CD14-positive monocyte (primary cell): ENCODE measurements around the gene TRMT112. TPM values are rescaled to one million over a fixed set of nuclear protein-coding genes. Genes with fewer than 3 reads are reported as not detected.

ENCODE experiments used
- DNase-seq, 3 donors: peaks; one replicate each; pipeline ENCODE4 v3.0.0-alpha.2; 2011 to 2022
- H2AFZ ChIP-seq: 2 replicates; pipeline ENCODE4 v1.6.0; 2012; ENCODE audit warnings: mild to moderate bottlenecking, low read depth, low read length, inconsistent platforms; ENCODE audit not compliant: insufficient read depth, poor library complexity, severe bottlenecking
- H3K27ac ChIP-seq, 2 donors: 1 replicate in 1 of 2; 2 replicates in 1 of 2; pipeline ENCODE4 v1.5.1; 2012 to 2013; ENCODE audit warnings: low read length in 2 of 2, control low read depth in 1 of 2, inconsistent platforms in 1 of 2, low read depth in 1 of 2, mild to moderate bottlenecking in 1 of 2
- H3K27me3 ChIP-seq, 2 donors: one replicate each; pipeline versions ENCODE4 v1.6.0 to v1.6.1; 2011 to 2013; ENCODE audit warnings: low read length in 2 of 2; ENCODE audit not compliant: control insufficient read depth in 2 of 2, insufficient read depth in 2 of 2
- H3K36me3 ChIP-seq, 2 donors: replicated peaks in 1 of 2; 1 replicate in 1 of 2; 2 replicates in 1 of 2; pipeline versions ENCODE4 v1.5.1 to v1.6.1; 2012 to 2013; ENCODE audit warnings: low read length in 2 of 2, control low read depth in 1 of 2, inconsistent platforms in 1 of 2, mild to moderate bottlenecking in 1 of 2; ENCODE audit not compliant: insufficient read depth in 2 of 2, control insufficient read depth in 1 of 2
- H3K4me1 ChIP-seq, 2 donors: 1 replicate in 1 of 2; 2 replicates in 1 of 2; pipeline versions ENCODE4 v1.5.1 to v1.6.1; 2012 to 2013; ENCODE audit warnings: low read length in 2 of 2, control low read depth in 1 of 2, inconsistent platforms in 1 of 2, mild to moderate bottlenecking in 1 of 2, moderate library complexity in 1 of 2; ENCODE audit not compliant: insufficient read depth in 2 of 2, control insufficient read depth in 1 of 2
- H3K4me2 ChIP-seq: replicated peaks from 2 replicates; pipeline ENCODE3; 2012; ENCODE audit warnings: low read length, moderate library complexity, mild to moderate bottlenecking; ENCODE audit not compliant: poor library complexity, severe bottlenecking; ENCODE audit errors: extremely low read depth
- H3K4me3 ChIP-seq, 3 experiments: fragments of 200-600 bp in 1 of 3; sonication (generic) in 1 of 3; replicated peaks in 1 of 3; 1 replicate in 2 of 3; 2 replicates in 1 of 3; pipeline ENCODE4 v1.5.1; 2011 to 2013; ENCODE audit warnings: low read length in 3 of 3, mild to moderate bottlenecking in 3 of 3, control low read depth in 2 of 3, low read depth in 2 of 3, inconsistent platforms in 1 of 3, moderate library complexity in 1 of 3
- H3K79me2 ChIP-seq: 2 replicates; pipeline ENCODE4 v1.6.0; 2012; ENCODE audit warnings: mild to moderate bottlenecking, control low read depth, inconsistent platforms, low read length, moderate library complexity; ENCODE audit not compliant: insufficient read depth
- H3K9ac ChIP-seq: 2 replicates; pipeline ENCODE4 v1.6.0; 2017; ENCODE audit warnings: low read length, mild to moderate bottlenecking; ENCODE audit not compliant: insufficient read depth, poor library complexity, severe bottlenecking
- H3K9me3 ChIP-seq, 2 donors: replicated peaks in 1 of 2; 1 replicate in 1 of 2; 2 replicates in 1 of 2; pipeline versions ENCODE4 v1.5.1 to v1.6.1; 2012 to 2013; ENCODE audit warnings: low read length in 2 of 2, control low read depth in 1 of 2; ENCODE audit not compliant: control insufficient read depth in 1 of 2, insufficient read depth in 1 of 2
- H4K20me1 ChIP-seq: 2 replicates; pipeline ENCODE4 v1.6.0; 2012; ENCODE audit warnings: mild to moderate bottlenecking, low read length, control low read depth, moderate library complexity; ENCODE audit not compliant: insufficient read depth
- H3K27ac Mint-ChIP-seq, 7 donors: one replicate each; pipeline ENCODE4 v1.8.0; 2020; ENCODE audit warnings: mild to moderate bottlenecking in 7 of 7, mixed read lengths in 7 of 7, moderate library complexity in 6 of 7, inconsistent platforms in 2 of 7
- H3K27me3 Mint-ChIP-seq, 3 donors: one replicate each; pipeline ENCODE4 v1.8.0; 2021 to 2022; ENCODE audit warnings: low read depth in 3 of 3, mild to moderate bottlenecking in 3 of 3, mixed read lengths in 3 of 3, moderate library complexity in 3 of 3, inconsistent platforms in 1 of 3
- H3K36me3 Mint-ChIP-seq, 2 donors: one replicate each; pipeline ENCODE4 v1.8.0; 2020; ENCODE audit warnings: mixed read lengths in 2 of 2, inconsistent platforms in 1 of 2, mild to moderate bottlenecking in 1 of 2
- H3K4me1 Mint-ChIP-seq: one replicate; pipeline ENCODE4 v1.8.0; 2020; ENCODE audit warnings: mild to moderate bottlenecking, mixed read lengths
- H3K4me3 Mint-ChIP-seq, 2 donors: one replicate each; pipeline ENCODE4 v1.8.0; 2020; ENCODE audit warnings: mild to moderate bottlenecking in 2 of 2, mixed read lengths in 2 of 2, moderate library complexity in 1 of 2
- H3K9me3 Mint-ChIP-seq, 7 donors: one replicate each; pipeline ENCODE4 v1.8.0; 2020 to 2022; ENCODE audit warnings: mixed read lengths in 7 of 7, mild to moderate bottlenecking in 6 of 7, moderate library complexity in 6 of 7, inconsistent platforms in 2 of 7
- WGBS: methylation state at CpG from one replicate; pipeline ENCODE4 v1.1.5; 2013; ENCODE audit warnings: missing lambda C conversion rate; ENCODE audit not compliant: insufficient coverage; 5-methylcytosine and 5-hydroxymethylcytosine counted together
- intact Hi-C, 2 donors: fragments of 100-400 bp; cut with micrococcal nuclease; formaldehyde crosslinking; loops; one replicate each; pipeline versions ENCODE4 v1.15.0 to v1.15.1; 2023
- polyA plus RNA-seq, 3 donors: library from polyadenylated mRNA; depleted of rRNA in 1 of 3; unstranded in 2 of 3; stranded (reverse) in 1 of 3; fragments of 300-500 nt in 2 of 3; fragments of >200 nt in 1 of 3; fragmentation: Illumina TruSeq in 2 of 3; gene quantifications; 1 replicate in 2 of 3; 2 replicates in 1 of 3; pipeline ENCODE4 v1.2.3, GENCODE V29; 2012 to 2021
- TF ChIP-seq, protein P1 (sequence below): fragments of 200-600 bp; IDR thresholded peaks from one replicate; pipeline ENCODE4 v1.8.0; 2022; ENCODE audit warnings: antibody characterized with exemption, mild to moderate bottlenecking

TRMT112 gene
- polyA plus RNA-seq, 3 donors, result 162 to 298 (median 254) TPM

DNA sequence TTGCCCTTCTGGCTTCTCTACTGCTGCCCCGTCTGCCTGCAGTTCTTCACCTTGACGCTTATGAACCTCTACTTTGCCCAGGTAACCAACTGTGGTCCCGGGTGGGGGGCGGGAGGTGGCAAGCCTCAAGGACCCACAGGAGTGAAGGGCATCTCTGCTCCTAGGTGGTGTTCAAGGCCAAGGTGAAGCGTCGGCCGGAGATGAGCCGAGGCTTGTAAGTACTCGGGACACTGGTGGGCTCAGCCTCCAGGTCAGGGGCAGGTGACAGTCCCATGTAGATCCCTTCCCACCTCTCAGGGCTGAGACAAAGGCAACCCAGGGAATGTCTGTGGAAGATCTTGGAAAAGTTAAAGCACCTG lies 30.6 kb downstream of the TRMT112 start:
- TF ChIP-seq, protein P1, sequence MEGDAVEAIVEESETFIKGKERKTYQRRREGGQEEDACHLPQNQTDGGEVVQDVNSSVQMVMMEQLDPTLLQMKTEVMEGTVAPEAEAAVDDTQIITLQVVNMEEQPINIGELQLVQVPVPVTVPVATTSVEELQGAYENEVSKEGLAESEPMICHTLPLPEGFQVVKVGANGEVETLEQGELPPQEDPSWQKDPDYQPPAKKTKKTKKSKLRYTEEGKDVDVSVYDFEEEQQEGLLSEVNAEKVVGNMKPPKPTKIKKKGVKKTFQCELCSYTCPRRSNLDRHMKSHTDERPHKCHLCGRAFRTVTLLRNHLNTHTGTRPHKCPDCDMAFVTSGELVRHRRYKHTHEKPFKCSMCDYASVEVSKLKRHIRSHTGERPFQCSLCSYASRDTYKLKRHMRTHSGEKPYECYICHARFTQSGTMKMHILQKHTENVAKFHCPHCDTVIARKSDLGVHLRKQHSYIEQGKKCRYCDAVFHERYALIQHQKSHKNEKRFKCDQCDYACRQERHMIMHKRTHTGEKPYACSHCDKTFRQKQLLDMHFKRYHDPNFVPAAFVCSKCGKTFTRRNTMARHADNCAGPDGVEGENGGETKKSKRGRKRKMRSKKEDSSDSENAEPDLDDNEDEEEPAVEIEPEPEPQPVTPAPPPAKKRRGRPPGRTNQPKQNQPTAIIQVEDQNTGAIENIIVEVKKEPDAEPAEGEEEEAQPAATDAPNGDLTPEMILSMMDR, result no peak
- Histone ChIP-seq H3K4me1 (peaks cover 20 to 29% of the 10 kb centered on the region in 2 donors), H3K9ac (no peak overlapping the region), H3K36me3 (no peaks in the 10 kb centered on the region), H3K4me3 (no peak overlapping the region), H3K27me3 (peaks cover 12 to 16% of the 10 kb centered on the region in 2 donors), H4K20me1 (no peaks in the 10 kb centered on the region), H3K27ac (no peak overlapping the region), H2AFZ (no peak overlapping the region), H3K9me3 (peaks cover 4 to 5% of the 10 kb centered on the region in 2 donors), H3K4me2 (peak overlapping the region; percentile 81), H3K79me2 (peaks cover 5% of the 10 kb centered on the region)
- peak overlapping the region; percentile 65 to 66 for H3K4me3 Mint-ChIP-seq
- peaks cover 22% of the 10 kb centered on the region for H3K4me1 Mint-ChIP-seq
- intact Hi-C loops, result loop anchor here in 1 of 2 donors (5.0 kb wide), 1 partner anchor 34 kb away; the partner anchor contains the start of gene PLCB3
- no peak for DNase-seq
- peaks cover 0 to 3% (median 2%) of the 10 kb centered on the region in 7 donors for H3K9me3 Mint-ChIP-seq
- H3K36me3 Mint-ChIP-seq, result peaks cover 9 to 16% of the 10 kb centered on the region in 2 donors
- H3K27ac Mint-ChIP-seq, result peak overlapping the region in 2 of 7 donors; percentile 4 to 54
- 92% methylated on average over 5 of the region's 9 CpGs for WGBS
- peaks cover 19 to 31% (median 20%) of the 10 kb centered on the region in 3 donors for H3K27me3 Mint-ChIP-seq

DNA sequence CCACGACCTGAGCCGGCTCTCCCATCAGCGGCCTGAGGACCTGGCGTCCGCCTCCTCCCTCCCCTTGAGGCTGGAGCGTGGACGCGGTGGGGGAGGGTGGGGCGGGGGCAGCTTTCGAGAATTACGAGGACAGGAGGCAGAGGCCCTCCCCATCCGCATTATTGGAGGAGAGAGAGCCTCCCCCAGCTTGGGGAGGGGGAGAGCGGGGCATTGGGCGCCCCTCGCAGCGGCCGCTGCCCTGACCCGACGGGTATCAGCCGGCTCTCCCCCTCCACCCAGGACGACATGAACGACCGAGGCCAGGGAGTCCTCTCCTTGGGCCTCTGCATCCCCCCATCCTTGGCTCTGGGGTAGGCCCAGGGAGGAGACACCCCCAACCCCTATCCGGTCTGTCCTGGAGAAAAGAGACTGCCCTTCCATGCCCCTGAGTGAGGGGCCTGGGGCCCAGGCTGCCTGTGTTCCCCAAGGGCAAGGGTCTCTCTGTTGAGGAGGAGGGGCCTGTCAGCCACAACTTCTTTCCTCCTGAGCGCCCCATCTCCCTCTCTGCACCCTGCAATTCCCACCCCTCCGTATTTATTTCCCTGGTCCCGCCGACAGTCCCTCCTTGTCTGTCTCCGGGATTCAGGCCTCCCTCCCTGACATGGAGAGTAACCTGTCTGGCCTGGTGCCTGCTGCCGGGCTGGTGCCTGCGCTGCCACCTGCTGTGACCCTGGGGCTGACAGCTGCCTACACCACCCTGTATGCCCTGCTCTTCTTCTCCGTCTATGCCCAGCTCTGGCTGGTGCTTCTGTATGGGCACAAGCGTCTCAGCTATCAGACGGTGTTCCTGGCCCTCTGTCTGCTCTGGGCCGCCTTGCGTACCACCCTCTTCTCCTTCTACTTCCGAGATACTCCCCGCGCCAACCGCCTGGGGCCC lies 31.2 kb downstream of the TRMT112 start:
- WGBS, result 51% methylated on average over 21 of the region's 40 CpGs
- H3K36me3 Mint-ChIP-seq, result peaks cover 14 to 19% of the 10 kb centered on the region in 2 donors
- H2AFZ ChIP-seq, result peak overlapping the region; percentile 84
- H3K27ac ChIP-seq, result peak overlapping the region in 1 of 2 donors; percentile 91
- H3K4me3 ChIP-seq, result peak overlapping the region; percentile 32 to 98 (median 81)
- H3K36me3 ChIP-seq, result no peaks in the 10 kb centered on the region
- peaks cover 20 to 24% of the 10 kb centered on the region in 2 donors for H3K4me1 ChIP-seq
- peak overlapping the region; percentile 81 for H3K4me2 ChIP-seq
- peaks cover 0 to 3% (median 2%) of the 10 kb centered on the region in 7 donors for H3K9me3 Mint-ChIP-seq
- peaks cover 10 to 14% of the 10 kb centered on the region in 2 donors for H3K27me3 ChIP-seq
- H3K27ac Mint-ChIP-seq, result peak overlapping the region in 3 of 7 donors; percentile 25 to 54 (median 36)
- TF ChIP-seq, protein P1, result no peak
- no peak for DNase-seq
- H3K4me1 Mint-ChIP-seq, result peaks cover 23% of the 10 kb centered on the region
- H3K27me3 Mint-ChIP-seq, result peaks cover 18 to 29% (median 19%) of the 10 kb centered on the region in 3 donors
- peaks cover 2 to 5% of the 10 kb centered on the region in 2 donors for H3K9me3 ChIP-seq
- no peaks in the 10 kb centered on the region for H4K20me1 ChIP-seq
- peak overlapping the region; percentile 79 for H3K9ac ChIP-seq
- peaks cover 5% of the 10 kb centered on the region for H3K79me2 ChIP-seq
- intact Hi-C loops, result loop anchor here in 1 of 2 donors (2.0 to 5.0 kb wide), 3 partner anchors 15 to 34 kb away; partner anchors contain the start of genes CATSPERZ and PLCB3
- peak overlapping the region; percentile 65 to 66 for H3K4me3 Mint-ChIP-seq
